GM23338 (cell line): ENCODE measurements around the gene GPR162. TPM values are rescaled to one million over a fixed set of nuclear protein-coding genes. Genes with fewer than 3 reads are reported as not detected.

Experiments used
- ATAC-seq: fragments of 200-7000 bp; cut with Tn5 transposase; 3 replicates; pipeline ENCODE4 v1.9.1; 2020
- DNase-seq: peaks from one replicate; pipeline ENCODE4 v3.0.0-alpha.2; 2015; ENCODE audit warnings: low spot score
- H2AFZ ChIP-seq: fragments of 200-600 bp; sonication (generic); 2 replicates; pipeline ENCODE4 v1.8.0; 2016; ENCODE audit warnings: antibody characterized with exemption, mild to moderate bottlenecking, moderate library complexity
- H3F3A ChIP-seq: fragments of 200-600 bp; sonication (generic); replicated peaks from 2 replicates; pipeline ENCODE4 v1.8.0; 2017; ENCODE audit warnings: antibody characterized with exemption, mixed run types, low read depth
- H3K27ac ChIP-seq: fragments of 200-600 bp; sonication (generic); 2 replicates; pipeline ENCODE4 v1.6.1; 2016; ENCODE audit warnings: low read depth
- H3K27me3 ChIP-seq: fragments of 200-600 bp; sonication (generic); 2 replicates; pipeline ENCODE4 v1.8.0; 2016; ENCODE audit warnings: mild to moderate bottlenecking, mixed run types, moderate library complexity; ENCODE audit not compliant: insufficient read depth
- H3K36me3 ChIP-seq: fragments of 200-600 bp; sonication (generic); 2 replicates; pipeline ENCODE4 v1.8.0; 2016; ENCODE audit warnings: mild to moderate bottlenecking; ENCODE audit not compliant: insufficient read depth
- H3K4me1 ChIP-seq: fragments of 200-600 bp; sonication (generic); 2 replicates; pipeline ENCODE4 v1.8.0; 2016; ENCODE audit warnings: mild to moderate bottlenecking, moderate library complexity; ENCODE audit not compliant: insufficient read depth
- H3K4me2 ChIP-seq: fragments of 200-600 bp; sonication (generic); 2 replicates; pipeline ENCODE4 v1.7.1; 2017; ENCODE audit warnings: mixed run types
- H3K4me3 ChIP-seq: fragments of 200-600 bp; sonication (generic); 2 replicates; pipeline ENCODE4 v1.6.1; 2016; ENCODE audit warnings: mixed run types
- H3K79me2 ChIP-seq: fragments of 200-600 bp; sonication (generic); replicated peaks from 2 replicates; pipeline ENCODE4 v1.8.0; 2017; ENCODE audit warnings: mild to moderate bottlenecking; ENCODE audit not compliant: insufficient read depth
- H3K9me2 ChIP-seq: fragments of 200-600 bp; sonication (generic); 2 replicates; pipeline ENCODE4 v1.8.0; 2017; ENCODE audit not compliant: insufficient read depth
- H4K20me1 ChIP-seq: fragments of 200-600 bp; sonication (generic); replicated peaks from 2 replicates; pipeline ENCODE4 v1.8.0; 2017; ENCODE audit warnings: mild to moderate bottlenecking; ENCODE audit not compliant: insufficient read depth
- H3K27ac Mint-ChIP-seq: 2 replicates; pipeline ENCODE4 v1.8.0; 2020; ENCODE audit warnings: inconsistent platforms, mild to moderate bottlenecking, moderate library complexity, mixed read lengths
- H3K27me3 Mint-ChIP-seq: 3 replicates; pipeline ENCODE4 v1.8.0; 2022; ENCODE audit warnings: low read depth, mild to moderate bottlenecking, moderate library complexity, mixed read lengths, inconsistent platforms; ENCODE audit not compliant: insufficient read depth, poor library complexity
- H3K36me3 Mint-ChIP-seq: 3 replicates; pipeline ENCODE4 v1.8.0; 2021; ENCODE audit warnings: low read depth, mild to moderate bottlenecking, inconsistent platforms, moderate library complexity, mixed read lengths
- H3K4me1 Mint-ChIP-seq: 3 replicates; pipeline ENCODE4 v1.8.0; 2020; ENCODE audit warnings: mild to moderate bottlenecking, inconsistent platforms, mixed read lengths
- H3K4me3 Mint-ChIP-seq: 3 replicates; pipeline ENCODE4 v1.8.0; 2021; ENCODE audit warnings: moderate library complexity, mild to moderate bottlenecking, inconsistent platforms, mixed read lengths
- H3K9me3 Mint-ChIP-seq: 3 replicates; pipeline ENCODE4 v1.8.0; 2020; ENCODE audit warnings: moderate library complexity, mild to moderate bottlenecking, inconsistent platforms, mixed read lengths
- CREB1 ChIP-seq: fragments of 250-450 bp; sonication (Bioruptor Pico); IDR thresholded peaks from 2 replicates; pipeline ENCODE4 v1.5.0; 2020; ENCODE audit warnings: low read depth, mild to moderate bottlenecking, moderate library complexity
- CTCF ChIP-seq, 2 experiments: fragments of 200-600 bp in 1 of 2; sonication (generic) in 1 of 2; conservative IDR thresholded peaks; 2 replicates each; pipeline versions ENCODE4 v1.5.1 to v1.6.1; 2016 to 2017; ENCODE audit warnings: antibody characterized with exemption in 2 of 2, low read depth in 2 of 2, mild to moderate bottlenecking in 2 of 2, moderate library complexity in 1 of 2
- EZH2 ChIP-seq: fragments of 200-600 bp; sonication (generic); IDR thresholded peaks from one replicate; pipeline ENCODE4 v1.8.0; 2017; ENCODE audit warnings: antibody characterized with exemption, mild to moderate bottlenecking, low read depth; ENCODE audit not compliant: unreplicated experiment
- EZH2phosphoT487 ChIP-seq: fragments of 200-600 bp; sonication (generic); IDR thresholded peaks from one replicate; pipeline ENCODE4 v1.8.1; 2018; ENCODE audit warnings: antibody characterized with exemption; ENCODE audit not compliant: unreplicated experiment
- JUNB ChIP-seq: IDR thresholded peaks from one replicate; pipeline ENCODE4 v1.6.1; 2016; ENCODE audit warnings: antibody characterized with exemption; ENCODE audit not compliant: unreplicated experiment
- NANOG ChIP-seq: IDR thresholded peaks from 2 replicates; pipeline ENCODE4 v1.6.1; 2016; ENCODE audit warnings: antibody characterized with exemption, borderline replicate concordance
- POLR2AphosphoS5 ChIP-seq: IDR thresholded peaks from 2 replicates; pipeline ENCODE4 v1.6.1; 2016; ENCODE audit warnings: antibody characterized with exemption, low read depth
- STAT1 ChIP-seq: IDR thresholded peaks from one replicate; pipeline ENCODE4 v1.6.1; 2016; ENCODE audit warnings: antibody characterized with exemption; ENCODE audit not compliant: unreplicated experiment
- ZNF462 ChIP-seq: fragments of 250-450 bp; sonication (Bioruptor Pico); IDR thresholded peaks from 2 replicates; pipeline ENCODE4 v1.5.0; 2020; ENCODE audit warnings: mild to moderate bottlenecking, moderate library complexity
- polyA plus RNA-seq: library from polyadenylated mRNA; unstranded; fragments of >200 nt; fragmentation: Nextera tagmentation; extraction: Ambion mirVana; gene quantifications from 2 replicates; pipeline ENCODE4 v1.2.1, GENCODE V29; 2016
- total RNA-seq: library from RNA; depleted of rRNA; stranded (reverse); fragments of >200 nt; shearing (Covaris generic); gene quantifications from 2 replicates; pipeline ENCODE4 v1.2.3, GENCODE V29; 2014

The GPR162 gene
- total and polyA plus RNA-seq, 2 experiments from 2014 or later = 4.7 to 5.0 TPM

GRCh38 chr12:6852651-6853354 is 31.2 kb downstream of the GPR162 start:
- ATAC-seq = peak; percentile 5
- H3K79me2 ChIP-seq = peaks cover 41% of the 10 kb centered on the region
- H3K27me3 ChIP-seq = no peaks in the 10 kb centered on the region
- no peaks in the 10 kb centered on the region for H3K9me3 Mint-ChIP-seq
- TF ChIP-seq CTCF (conservative IDR thresholded peaks at IDR 0.05; ENCODE audit: low read depth in 2 of 2) = no peak
- no peak for TF ChIP-seq ZNF462 (CRISPR knock-in tag)
- TF ChIP-seq NANOG = no peak
- TF ChIP-seq STAT1 = no peak
- no peak for TF ChIP-seq JUNB
- TF ChIP-seq EZH2phosphoT487 = no peak
- no peak for TF ChIP-seq POLR2AphosphoS5
- TF ChIP-seq EZH2 = no peak
- no peak for TF ChIP-seq CREB1 (CRISPR knock-in tag)
- H3K27ac Mint-ChIP-seq = peak overlapping the region; percentile 99
- H3K36me3 ChIP-seq = peaks cover 31% of the 10 kb centered on the region
- peaks cover 11% of the 10 kb centered on the region; the same call in 1 of the 2 replicates for H3F3A ChIP-seq
- peaks cover 4% of the 10 kb centered on the region; the same call in 1 of the 2 replicates for H4K20me1 ChIP-seq
- peak overlapping the region; percentile 83 for H3K4me2 ChIP-seq
- H3K4me1 ChIP-seq = peaks cover 19% of the 10 kb centered on the region
- DNase-seq = peak; percentile 69
- peaks cover 15% of the 10 kb centered on the region for H3K4me1 Mint-ChIP-seq
- peaks cover 51% of the 10 kb centered on the region for H3K36me3 Mint-ChIP-seq
- H3K27me3 Mint-ChIP-seq = peaks cover 25% of the 10 kb centered on the region
- H3K9me2 ChIP-seq = no peaks in the 10 kb centered on the region
- H2AFZ ChIP-seq = no peak overlapping the region
- no peak overlapping the region for H3K27ac ChIP-seq
- peak overlapping the region; percentile 80 for H3K4me3 ChIP-seq
- peak overlapping the region; percentile 95 for H3K4me3 Mint-ChIP-seq
